DND-41 (cell line): ENCODE results near the gene CPPED1.

Experiments used
- EZH2 ChIP-seq: IDR thresholded peaks from 3 replicates; pipeline ENCODE4 v1.6.1; 2012; ENCODE audit warnings: borderline replicate concordance, low read depth, mild to moderate bottlenecking, moderate library complexity, low read length, inconsistent platforms; ENCODE audit not compliant: severe bottlenecking
- TF ChIP-seq, protein P1 (sequence below): IDR thresholded peaks from 2 replicates; pipeline ENCODE4 v1.5.1; 2012; ENCODE audit warnings: borderline replicate concordance, low read length, moderate library complexity, mild to moderate bottlenecking; ENCODE audit not compliant: poor library complexity, severe bottlenecking; ENCODE audit errors: extremely low read depth

- TF ChIP-seq, protein P1, sequence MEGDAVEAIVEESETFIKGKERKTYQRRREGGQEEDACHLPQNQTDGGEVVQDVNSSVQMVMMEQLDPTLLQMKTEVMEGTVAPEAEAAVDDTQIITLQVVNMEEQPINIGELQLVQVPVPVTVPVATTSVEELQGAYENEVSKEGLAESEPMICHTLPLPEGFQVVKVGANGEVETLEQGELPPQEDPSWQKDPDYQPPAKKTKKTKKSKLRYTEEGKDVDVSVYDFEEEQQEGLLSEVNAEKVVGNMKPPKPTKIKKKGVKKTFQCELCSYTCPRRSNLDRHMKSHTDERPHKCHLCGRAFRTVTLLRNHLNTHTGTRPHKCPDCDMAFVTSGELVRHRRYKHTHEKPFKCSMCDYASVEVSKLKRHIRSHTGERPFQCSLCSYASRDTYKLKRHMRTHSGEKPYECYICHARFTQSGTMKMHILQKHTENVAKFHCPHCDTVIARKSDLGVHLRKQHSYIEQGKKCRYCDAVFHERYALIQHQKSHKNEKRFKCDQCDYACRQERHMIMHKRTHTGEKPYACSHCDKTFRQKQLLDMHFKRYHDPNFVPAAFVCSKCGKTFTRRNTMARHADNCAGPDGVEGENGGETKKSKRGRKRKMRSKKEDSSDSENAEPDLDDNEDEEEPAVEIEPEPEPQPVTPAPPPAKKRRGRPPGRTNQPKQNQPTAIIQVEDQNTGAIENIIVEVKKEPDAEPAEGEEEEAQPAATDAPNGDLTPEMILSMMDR, result no peak
- no peak for TF ChIP-seq EZH2
Measured at GRCh38 chr16:12742741-12743140, 60.9 kb downstream of the CPPED1 start.
